ENCODE results near the gene BBOX1. TPM values are rescaled to one million over a fixed set of nuclear protein-coding genes. Genes with fewer than 3 reads are reported as not detected.
"Not testable (repeated sequence)": the region's sequence is repeated elsewhere in the genome, so short reads cannot be mapped to it uniquely, and the experiment has no call there.

The BBOX1 gene
- polyA plus RNA-seq, 3 donors = not detected

GRCh38 chr11:26995701-26996460 lies 44.7 kb upstream of the BBOX1 start:
- Histone ChIP-seq H3K4me3 (replicated peaks in 1 of 3; ENCODE audit: low read depth in 2 of 3, low read length in 3 of 3) (no peak overlapping the region), H2AFZ (ENCODE audit: insufficient read depth, low read depth, low read length, poor library complexity, severe bottlenecking) (no peak overlapping the region), H3K4me1 (ENCODE audit: control insufficient read depth in 1 of 2, insufficient read depth in 2 of 2, low read length in 2 of 2) (no peaks in the 10 kb centered on the region), H3K4me2 (replicated peaks; ENCODE audit: extremely low read depth, low read length, poor library complexity, severe bottlenecking) (no peak overlapping the region), H3K9ac (ENCODE audit: insufficient read depth, low read length, poor library complexity, severe bottlenecking) (no peak overlapping the region), H3K27ac (ENCODE audit: low read depth in 1 of 2, low read length in 2 of 2) (no peak overlapping the region), H3K9me3 (replicated peaks in 1 of 2; ENCODE audit: control insufficient read depth in 1 of 2, insufficient read depth in 1 of 2, low read length in 2 of 2) (peaks cover 0 to 8% of the 10 kb centered on the region in 2 donors), H3K27me3 (ENCODE audit: control insufficient read depth in 2 of 2, insufficient read depth in 2 of 2, low read length in 2 of 2) (no peaks in the 10 kb centered on the region), H4K20me1 (ENCODE audit: insufficient read depth, low read length) (no peaks in the 10 kb centered on the region), H3K36me3 (replicated peaks in 1 of 2; ENCODE audit: control insufficient read depth in 1 of 2, insufficient read depth in 2 of 2, low read length in 2 of 2) (no peaks in the 10 kb centered on the region), H3K79me2 (ENCODE audit: insufficient read depth, low read length) (no peaks in the 10 kb centered on the region)
- TF ChIP-seq, protein P1, sequence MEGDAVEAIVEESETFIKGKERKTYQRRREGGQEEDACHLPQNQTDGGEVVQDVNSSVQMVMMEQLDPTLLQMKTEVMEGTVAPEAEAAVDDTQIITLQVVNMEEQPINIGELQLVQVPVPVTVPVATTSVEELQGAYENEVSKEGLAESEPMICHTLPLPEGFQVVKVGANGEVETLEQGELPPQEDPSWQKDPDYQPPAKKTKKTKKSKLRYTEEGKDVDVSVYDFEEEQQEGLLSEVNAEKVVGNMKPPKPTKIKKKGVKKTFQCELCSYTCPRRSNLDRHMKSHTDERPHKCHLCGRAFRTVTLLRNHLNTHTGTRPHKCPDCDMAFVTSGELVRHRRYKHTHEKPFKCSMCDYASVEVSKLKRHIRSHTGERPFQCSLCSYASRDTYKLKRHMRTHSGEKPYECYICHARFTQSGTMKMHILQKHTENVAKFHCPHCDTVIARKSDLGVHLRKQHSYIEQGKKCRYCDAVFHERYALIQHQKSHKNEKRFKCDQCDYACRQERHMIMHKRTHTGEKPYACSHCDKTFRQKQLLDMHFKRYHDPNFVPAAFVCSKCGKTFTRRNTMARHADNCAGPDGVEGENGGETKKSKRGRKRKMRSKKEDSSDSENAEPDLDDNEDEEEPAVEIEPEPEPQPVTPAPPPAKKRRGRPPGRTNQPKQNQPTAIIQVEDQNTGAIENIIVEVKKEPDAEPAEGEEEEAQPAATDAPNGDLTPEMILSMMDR (IDR thresholded peaks at IDR 0.05) = no peak
- Mint-ChIP-seq H3K36me3 (no peaks in the 10 kb centered on the region), H3K27me3 (ENCODE audit: low read depth in 3 of 3) (peaks cover 0 to 4% (median 0%) of the 10 kb centered on the region in 3 donors), H3K9me3 (peaks cover 0 to 6% (median 4%) of the 10 kb centered on the region in 7 donors), H3K4me1 (no peaks in the 10 kb centered on the region), H3K27ac (no peak overlapping the region), H3K4me3 (no peak overlapping the region)
- no peak for DNase-seq
- intact Hi-C loops (cut with micrococcal nuclease) = no loop called here
- WGBS (ENCODE audit: insufficient coverage) = 60% methylated on average over 1 of the region's 1 CpG

GRCh38 chr11:26997378-26997777 lies 43.2 kb upstream of the BBOX1 start:
- H2AFZ ChIP-seq (ENCODE audit: insufficient read depth, low read depth, low read length, poor library complexity, severe bottlenecking) = no peak overlapping the region
- no CpG with 5 or more reads among the region's 2 CpGs for WGBS (ENCODE audit: insufficient coverage)
- H3K4me1 ChIP-seq (ENCODE audit: control insufficient read depth in 1 of 2, insufficient read depth in 2 of 2, low read length in 2 of 2) = no peaks in the 10 kb centered on the region
- TF ChIP-seq, protein P1 (IDR thresholded peaks at IDR 0.05) = no peak
- Mint-ChIP-seq H3K27ac (no peak overlapping the region), H3K9me3 (peaks cover 0 to 8% (median 4%) of the 10 kb centered on the region in 7 donors), H3K4me3 (no peak overlapping the region), H3K36me3 (no peaks in the 10 kb centered on the region), H3K27me3 (ENCODE audit: low read depth in 3 of 3) (peaks cover 0 to 4% (median 0%) of the 10 kb centered on the region in 3 donors), H3K4me1 (no peaks in the 10 kb centered on the region)
- H3K27ac ChIP-seq (ENCODE audit: low read depth in 1 of 2, low read length in 2 of 2) = no peak overlapping the region
- no peak overlapping the region for H3K4me3 ChIP-seq (replicated peaks in 1 of 3; ENCODE audit: low read depth in 2 of 3, low read length in 3 of 3)
- peaks cover 0 to 8% of the 10 kb centered on the region in 2 donors for H3K9me3 ChIP-seq (replicated peaks in 1 of 2; ENCODE audit: control insufficient read depth in 1 of 2, insufficient read depth in 1 of 2, low read length in 2 of 2)
- intact Hi-C loops (cut with micrococcal nuclease) = no loop called here
- H3K4me2 ChIP-seq (replicated peaks; ENCODE audit: extremely low read depth, low read length, poor library complexity, severe bottlenecking) = no peak overlapping the region
- H3K27me3 ChIP-seq (ENCODE audit: control insufficient read depth in 2 of 2, insufficient read depth in 2 of 2, low read length in 2 of 2) = no peaks in the 10 kb centered on the region
- H3K36me3 ChIP-seq (replicated peaks in 1 of 2; ENCODE audit: control insufficient read depth in 1 of 2, insufficient read depth in 2 of 2, low read length in 2 of 2) = no peaks in the 10 kb centered on the region
- no peaks in the 10 kb centered on the region for H4K20me1 ChIP-seq (ENCODE audit: insufficient read depth, low read length)
- DNase-seq = no peak
- H3K9ac ChIP-seq (ENCODE audit: insufficient read depth, low read length, poor library complexity, severe bottlenecking) = no peak overlapping the region
- no peaks in the 10 kb centered on the region for H3K79me2 ChIP-seq (ENCODE audit: insufficient read depth, low read length)

GRCh38 chr11:27001136-27001730 lies 39.4 kb upstream of the BBOX1 start:
- H3K4me1 Mint-ChIP-seq; intact Hi-C loops (cut with micrococcal nuclease); H3K27me3 Mint-ChIP-seq (ENCODE audit: low read depth in 3 of 3): not testable (repeated sequence)

More at GRCh38 chr11:27001136-27001730, 39.4 kb upstream of the BBOX1 start:
- not testable (repeated sequence) for H3K4me3 ChIP-seq (replicated peaks in 1 of 3; ENCODE audit: low read depth in 2 of 3, low read length in 3 of 3); H3K9me3 Mint-ChIP-seq; H3K4me3 Mint-ChIP-seq; H3K4me1 ChIP-seq (ENCODE audit: control insufficient read depth in 1 of 2, insufficient read depth in 2 of 2, low read length in 2 of 2); H3K27ac Mint-ChIP-seq; DNase-seq; H3K27ac ChIP-seq (ENCODE audit: low read depth in 1 of 2, low read length in 2 of 2); H3K36me3 ChIP-seq (replicated peaks in 1 of 2; ENCODE audit: control insufficient read depth in 1 of 2, insufficient read depth in 2 of 2, low read length in 2 of 2); H3K9me3 ChIP-seq (replicated peaks in 1 of 2; ENCODE audit: control insufficient read depth in 1 of 2, insufficient read depth in 1 of 2, low read length in 2 of 2); H2AFZ ChIP-seq (ENCODE audit: insufficient read depth, low read depth, low read length, poor library complexity, severe bottlenecking); H3K79me2 ChIP-seq (ENCODE audit: insufficient read depth, low read length); H3K36me3 Mint-ChIP-seq; H3K27me3 ChIP-seq (ENCODE audit: control insufficient read depth in 2 of 2, insufficient read depth in 2 of 2, low read length in 2 of 2); H3K9ac ChIP-seq (ENCODE audit: insufficient read depth, low read length, poor library complexity, severe bottlenecking); H3K4me2 ChIP-seq (replicated peaks; ENCODE audit: extremely low read depth, low read length, poor library complexity, severe bottlenecking); H4K20me1 ChIP-seq (ENCODE audit: insufficient read depth, low read length)
- WGBS (ENCODE audit: insufficient coverage) = 71% methylated on average over 1 of the region's 4 CpGs

Measured in CD14-positive monocyte (primary cell).